HEK293 (cell line): ENCODE measurements around the gene SARM1.

Experiments
- CTCF ChIA-PET: fragments of 350-600 bp; formaldehyde crosslinking; extraction: SDS; loops from one replicate; lab custom pipeline; 2021; ENCODE audit warnings: antibody characterized with exemption; lab: Yijun Ruan, JAX
- POLR2A ChIA-PET: fragments of 300-600 bp; formaldehyde crosslinking; extraction: SDS; loops from one replicate; lab custom pipeline; 2020; ENCODE audit warnings: antibody characterized with exemption, inconsistent platforms; lab: Yijun Ruan, JAX
- H3K27ac ChIP-seq: fragments of 200-500 bp; sonication (Bioruptor generic); 2 replicates; pipeline ENCODE4 v1.5.1; 2014; ENCODE audit warnings: low read depth, low read length, control low read depth, inconsistent platforms; ENCODE audit errors: extremely low read depth
- H3K36me3 ChIP-seq, 2 experiments: fragments of 200-500 bp in 1 of 2; sonication (Bioruptor generic) in 1 of 2; 1 replicate in 1 of 2; 2 replicates in 1 of 2; pipeline ENCODE4 v1.5.1; 2014 to 2017; ENCODE audit warnings: inconsistent platforms in 2 of 2, low read length in 2 of 2; ENCODE audit not compliant: control insufficient read depth in 2 of 2, insufficient read depth in 1 of 2
- H3K4me1 ChIP-seq: fragments of 200-500 bp; sonication (Bioruptor generic); 2 replicates; pipeline ENCODE4 v1.5.1; 2014; ENCODE audit warnings: mild to moderate bottlenecking, low read length, inconsistent platforms; ENCODE audit not compliant: control insufficient read depth, insufficient read depth
- H3K4me3 ChIP-seq: 2 replicates; pipeline ENCODE4 v1.5.1; 2011; ENCODE audit warnings: low read depth, mild to moderate bottlenecking, control low read depth, low read length, moderate library complexity
- H3K9me3 ChIP-seq: fragments of 200-500 bp; sonication (Bioruptor generic); 2 replicates; pipeline ENCODE4 v1.5.1; 2014; ENCODE audit warnings: low read depth, low read length, inconsistent platforms; ENCODE audit not compliant: control insufficient read depth, insufficient read depth
- BCL11A ChIP-seq: fragments of 450-650 bp; formaldehyde crosslinking; IDR thresholded peaks from 2 replicates; pipeline ENCODE4 v1.5.1; 2016; ENCODE audit warnings: low read depth, missing biosample characterization, missing genetic modification characterization
- KLF16 ChIP-seq: fragments of 450-650 bp; formaldehyde crosslinking; IDR thresholded peaks from 2 replicates; pipeline ENCODE4 v1.5.1; 2017; ENCODE audit warnings: missing biosample characterization, missing genetic modification characterization
- TCF7L2 ChIP-seq: IDR thresholded peaks from 2 replicates; pipeline ENCODE4 v1.6.1; 2011; ENCODE audit warnings: low read depth, mild to moderate bottlenecking, inconsistent platforms, low read length, moderate library complexity, borderline replicate concordance
- ZNF266 ChIP-seq: fragments of 450-650 bp; formaldehyde crosslinking; IDR thresholded peaks from 2 replicates; pipeline ENCODE4 v1.5.1; 2016; ENCODE audit warnings: missing biosample characterization, missing genetic modification characterization, low read depth
- ZNF302 ChIP-seq: fragments of 450-650 bp; formaldehyde crosslinking; IDR thresholded peaks from 2 replicates; pipeline ENCODE4 v1.5.1; 2016; ENCODE audit warnings: missing biosample characterization, missing genetic modification characterization, low read depth
- ZNF341 ChIP-seq: fragments of 450-650 bp; formaldehyde crosslinking; IDR thresholded peaks from 2 replicates; pipeline ENCODE4; 2016; ENCODE audit warnings: low read depth, missing biosample characterization, missing genetic modification characterization
- ZNF426 ChIP-seq: fragments of 450-650 bp; formaldehyde crosslinking; IDR thresholded peaks from 2 replicates; pipeline ENCODE4 v1.5.1; 2017; ENCODE audit warnings: missing biosample characterization, missing genetic modification characterization, mild to moderate bottlenecking, inconsistent platforms, moderate library complexity
- ZNF701 ChIP-seq: fragments of 450-650 bp; formaldehyde crosslinking; IDR thresholded peaks from 2 replicates; pipeline ENCODE4 v1.5.1; 2016; ENCODE audit warnings: missing biosample characterization, missing genetic modification characterization
- ZNF747 ChIP-seq: fragments of 450-650 bp; formaldehyde crosslinking; IDR thresholded peaks from 2 replicates; pipeline ENCODE4 v1.5.1; 2016; ENCODE audit warnings: missing biosample characterization, missing genetic modification characterization
- ZNF776 ChIP-seq: fragments of 450-650 bp; formaldehyde crosslinking; IDR thresholded peaks from 2 replicates; pipeline ENCODE4 v1.5.0; 2017; ENCODE audit warnings: missing biosample characterization, missing genetic modification characterization, borderline replicate concordance
- ZNF785 ChIP-seq: fragments of 450-650 bp; formaldehyde crosslinking; IDR thresholded peaks from 2 replicates; pipeline ENCODE4 v1.5.1; 2016; ENCODE audit warnings: missing biosample characterization, missing genetic modification characterization
- TF ChIP-seq, protein P1 (sequence below): fragments of 450-650 bp; formaldehyde crosslinking; IDR thresholded peaks from 2 replicates; pipeline ENCODE4 v1.5.1; 2016; ENCODE audit warnings: missing biosample characterization, missing genetic modification characterization
- TF ChIP-seq, protein P2 (sequence below): fragments of 450-650 bp; IDR thresholded peaks from 2 replicates; pipeline ENCODE4 v1.5.1; 2018; ENCODE audit warnings: missing biosample characterization, missing genetic modification characterization
- TF ChIP-seq, protein P3 (sequence below): sonication (generic); formaldehyde crosslinking; IDR thresholded peaks from 2 replicates; pipeline ENCODE4 v1.8.1; 2022; ENCODE audit warnings: mild to moderate bottlenecking, moderate library complexity, missing genetic modification reagents
- TF ChIP-seq, protein P4 (sequence below): fragments of 450-650 bp; formaldehyde crosslinking; IDR thresholded peaks from 2 replicates; pipeline ENCODE4 v1.5.1; 2016; ENCODE audit warnings: missing biosample characterization, missing genetic modification characterization
- TF ChIP-seq, protein P5 (sequence below): fragments of 450-650 bp; formaldehyde crosslinking; IDR thresholded peaks from 2 replicates; pipeline ENCODE4 v1.5.1; 2016; ENCODE audit warnings: missing biosample characterization, missing genetic modification characterization

The SARM1 gene

DNA sequence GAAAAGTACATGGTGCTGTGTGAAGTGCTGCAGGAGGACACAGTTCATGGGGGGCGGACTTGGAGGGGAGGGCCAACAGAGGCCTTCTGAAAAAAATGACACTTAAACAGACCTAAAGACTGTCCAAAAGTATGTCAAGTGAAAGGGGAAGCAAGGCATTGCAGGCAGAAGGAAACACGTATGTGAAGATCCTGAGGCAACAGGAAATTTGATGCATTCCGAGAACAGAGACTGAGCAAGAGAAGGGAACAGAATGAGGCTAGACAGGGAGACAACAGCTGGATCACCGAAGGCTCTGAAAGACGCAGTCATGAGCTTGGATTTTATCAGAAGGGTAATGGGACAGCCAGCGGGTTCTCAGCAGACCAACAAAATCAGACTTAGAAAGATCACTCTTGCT is 37.3 kb upstream of the SARM1 start:
- Histone ChIP-seq H3K4me1 (peaks cover 14% of the 10 kb centered on the region), H3K9me3 (no peaks in the 10 kb centered on the region), H3K36me3 (peaks cover 7 to 31% of the 10 kb centered on the region in 2 experiments), H3K4me3 (peak overlapping the region; percentile 75), H3K27ac (no peak overlapping the region)
- ChIA-PET POLR2A (interaction anchor here (1.4 to 3.1 kb wide), 3 partner anchors 12 to 83 kb away, joined by 5 to 53 read pairs (median 15); partner anchors contain the start of gene POLDIP2), CTCF (interaction anchor here (0.6 to 1.7 kb wide), 2 partner anchors 13 to 616 kb away, joined by 5 to 7 read pairs; no protein-coding TSS in a partner anchor)
- TF ChIP-seq TCF7L2 (no peak), ZNF701 (tag by site-specific recombination) (no peak), ZNF426 (no peak), ZNF266 (tag by site-specific recombination) (no peak), KLF16 (no peak), ZNF747 (no peak), ZNF341 (tag by site-specific recombination) (no peak), ZNF785 (no peak), BCL11A (tag by site-specific recombination) (no peak), ZNF776 (tag by site-specific recombination) (no peak), ZNF302 (tag by site-specific recombination) (no peak)
- TF ChIP-seq, protein P1, sequence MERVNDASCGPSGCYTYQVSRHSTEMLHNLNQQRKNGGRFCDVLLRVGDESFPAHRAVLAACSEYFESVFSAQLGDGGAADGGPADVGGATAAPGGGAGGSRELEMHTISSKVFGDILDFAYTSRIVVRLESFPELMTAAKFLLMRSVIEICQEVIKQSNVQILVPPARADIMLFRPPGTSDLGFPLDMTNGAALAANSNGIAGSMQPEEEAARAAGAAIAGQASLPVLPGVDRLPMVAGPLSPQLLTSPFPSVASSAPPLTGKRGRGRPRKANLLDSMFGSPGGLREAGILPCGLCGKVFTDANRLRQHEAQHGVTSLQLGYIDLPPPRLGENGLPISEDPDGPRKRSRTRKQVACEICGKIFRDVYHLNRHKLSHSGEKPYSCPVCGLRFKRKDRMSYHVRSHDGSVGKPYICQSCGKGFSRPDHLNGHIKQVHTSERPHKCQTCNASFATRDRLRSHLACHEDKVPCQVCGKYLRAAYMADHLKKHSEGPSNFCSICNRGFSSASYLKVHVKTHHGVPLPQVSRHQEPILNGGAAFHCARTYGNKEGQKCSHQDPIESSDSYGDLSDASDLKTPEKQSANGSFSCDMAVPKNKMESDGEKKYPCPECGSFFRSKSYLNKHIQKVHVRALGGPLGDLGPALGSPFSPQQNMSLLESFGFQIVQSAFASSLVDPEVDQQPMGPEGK (tag by site-specific recombination): no peak
- TF ChIP-seq, protein P2, sequence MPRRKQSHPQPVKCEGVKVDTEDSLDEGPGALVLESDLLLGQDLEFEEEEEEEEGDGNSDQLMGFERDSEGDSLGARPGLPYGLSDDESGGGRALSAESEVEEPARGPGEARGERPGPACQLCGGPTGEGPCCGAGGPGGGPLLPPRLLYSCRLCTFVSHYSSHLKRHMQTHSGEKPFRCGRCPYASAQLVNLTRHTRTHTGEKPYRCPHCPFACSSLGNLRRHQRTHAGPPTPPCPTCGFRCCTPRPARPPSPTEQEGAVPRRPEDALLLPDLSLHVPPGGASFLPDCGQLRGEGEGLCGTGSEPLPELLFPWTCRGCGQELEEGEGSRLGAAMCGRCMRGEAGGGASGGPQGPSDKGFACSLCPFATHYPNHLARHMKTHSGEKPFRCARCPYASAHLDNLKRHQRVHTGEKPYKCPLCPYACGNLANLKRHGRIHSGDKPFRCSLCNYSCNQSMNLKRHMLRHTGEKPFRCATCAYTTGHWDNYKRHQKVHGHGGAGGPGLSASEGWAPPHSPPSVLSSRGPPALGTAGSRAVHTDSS (tag by site-specific recombination): no peak
- TF ChIP-seq, protein P3, sequence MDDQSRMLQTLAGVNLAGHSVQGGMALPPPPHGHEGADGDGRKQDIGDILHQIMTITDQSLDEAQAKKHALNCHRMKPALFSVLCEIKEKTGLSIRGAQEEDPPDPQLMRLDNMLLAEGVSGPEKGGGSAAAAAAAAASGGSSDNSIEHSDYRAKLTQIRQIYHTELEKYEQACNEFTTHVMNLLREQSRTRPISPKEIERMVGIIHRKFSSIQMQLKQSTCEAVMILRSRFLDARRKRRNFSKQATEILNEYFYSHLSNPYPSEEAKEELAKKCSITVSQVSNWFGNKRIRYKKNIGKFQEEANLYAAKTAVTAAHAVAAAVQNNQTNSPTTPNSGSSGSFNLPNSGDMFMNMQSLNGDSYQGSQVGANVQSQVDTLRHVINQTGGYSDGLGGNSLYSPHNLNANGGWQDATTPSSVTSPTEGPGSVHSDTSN: no peak
- TF ChIP-seq, protein P4, sequence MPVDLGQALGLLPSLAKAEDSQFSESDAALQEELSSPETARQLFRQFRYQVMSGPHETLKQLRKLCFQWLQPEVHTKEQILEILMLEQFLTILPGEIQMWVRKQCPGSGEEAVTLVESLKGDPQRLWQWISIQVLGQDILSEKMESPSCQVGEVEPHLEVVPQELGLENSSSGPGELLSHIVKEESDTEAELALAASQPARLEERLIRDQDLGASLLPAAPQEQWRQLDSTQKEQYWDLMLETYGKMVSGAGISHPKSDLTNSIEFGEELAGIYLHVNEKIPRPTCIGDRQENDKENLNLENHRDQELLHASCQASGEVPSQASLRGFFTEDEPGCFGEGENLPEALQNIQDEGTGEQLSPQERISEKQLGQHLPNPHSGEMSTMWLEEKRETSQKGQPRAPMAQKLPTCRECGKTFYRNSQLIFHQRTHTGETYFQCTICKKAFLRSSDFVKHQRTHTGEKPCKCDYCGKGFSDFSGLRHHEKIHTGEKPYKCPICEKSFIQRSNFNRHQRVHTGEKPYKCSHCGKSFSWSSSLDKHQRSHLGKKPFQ: no peak
- TF ChIP-seq, protein P5, sequence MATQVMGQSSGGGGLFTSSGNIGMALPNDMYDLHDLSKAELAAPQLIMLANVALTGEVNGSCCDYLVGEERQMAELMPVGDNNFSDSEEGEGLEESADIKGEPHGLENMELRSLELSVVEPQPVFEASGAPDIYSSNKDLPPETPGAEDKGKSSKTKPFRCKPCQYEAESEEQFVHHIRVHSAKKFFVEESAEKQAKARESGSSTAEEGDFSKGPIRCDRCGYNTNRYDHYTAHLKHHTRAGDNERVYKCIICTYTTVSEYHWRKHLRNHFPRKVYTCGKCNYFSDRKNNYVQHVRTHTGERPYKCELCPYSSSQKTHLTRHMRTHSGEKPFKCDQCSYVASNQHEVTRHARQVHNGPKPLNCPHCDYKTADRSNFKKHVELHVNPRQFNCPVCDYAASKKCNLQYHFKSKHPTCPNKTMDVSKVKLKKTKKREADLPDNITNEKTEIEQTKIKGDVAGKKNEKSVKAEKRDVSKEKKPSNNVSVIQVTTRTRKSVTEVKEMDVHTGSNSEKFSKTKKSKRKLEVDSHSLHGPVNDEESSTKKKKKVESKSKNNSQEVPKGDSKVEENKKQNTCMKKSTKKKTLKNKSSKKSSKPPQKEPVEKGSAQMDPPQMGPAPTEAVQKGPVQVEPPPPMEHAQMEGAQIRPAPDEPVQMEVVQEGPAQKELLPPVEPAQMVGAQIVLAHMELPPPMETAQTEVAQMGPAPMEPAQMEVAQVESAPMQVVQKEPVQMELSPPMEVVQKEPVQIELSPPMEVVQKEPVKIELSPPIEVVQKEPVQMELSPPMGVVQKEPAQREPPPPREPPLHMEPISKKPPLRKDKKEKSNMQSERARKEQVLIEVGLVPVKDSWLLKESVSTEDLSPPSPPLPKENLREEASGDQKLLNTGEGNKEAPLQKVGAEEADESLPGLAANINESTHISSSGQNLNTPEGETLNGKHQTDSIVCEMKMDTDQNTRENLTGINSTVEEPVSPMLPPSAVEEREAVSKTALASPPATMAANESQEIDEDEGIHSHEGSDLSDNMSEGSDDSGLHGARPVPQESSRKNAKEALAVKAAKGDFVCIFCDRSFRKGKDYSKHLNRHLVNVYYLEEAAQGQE (tag by site-specific recombination): no peak
